GM21576 (cell line): ENCODE measurements around the gene NCBP2.

Experiments used
- ATAC-seq: cut with Tn5 transposase; IDR thresholded peaks from one replicate; pipeline ENCODE4 v1.9.1; 2021; ENCODE audit warnings: mild to moderate bottlenecking, moderate library complexity; ENCODE audit not compliant: unreplicated experiment

NCBP2 gene

DNA sequence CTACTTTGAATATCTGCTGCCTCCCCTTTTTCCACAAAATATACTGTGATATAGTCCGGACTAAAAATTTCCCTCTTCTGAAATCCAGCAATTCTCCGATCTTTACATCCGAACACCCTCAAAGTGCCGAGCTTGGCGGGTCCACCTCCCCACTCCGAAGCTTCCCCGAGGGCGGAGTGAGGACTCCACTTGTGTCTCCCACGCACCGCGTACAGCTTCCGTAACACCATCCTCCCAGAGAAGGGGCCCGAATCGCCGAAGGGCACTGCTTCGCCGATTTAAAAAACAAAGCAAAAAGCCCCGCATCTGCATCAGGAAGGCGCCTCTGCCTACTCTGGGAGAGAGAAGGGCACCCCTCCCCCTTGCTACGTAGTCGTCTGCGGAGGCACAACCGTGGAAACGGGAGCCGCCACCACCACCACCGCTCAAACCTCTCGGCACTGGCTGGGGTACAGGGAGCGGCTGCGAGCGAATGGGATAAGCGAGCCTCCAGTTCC, 551 bp downstream of the NCBP2 start:
- peak; percentile 34 for ATAC-seq

DNA sequence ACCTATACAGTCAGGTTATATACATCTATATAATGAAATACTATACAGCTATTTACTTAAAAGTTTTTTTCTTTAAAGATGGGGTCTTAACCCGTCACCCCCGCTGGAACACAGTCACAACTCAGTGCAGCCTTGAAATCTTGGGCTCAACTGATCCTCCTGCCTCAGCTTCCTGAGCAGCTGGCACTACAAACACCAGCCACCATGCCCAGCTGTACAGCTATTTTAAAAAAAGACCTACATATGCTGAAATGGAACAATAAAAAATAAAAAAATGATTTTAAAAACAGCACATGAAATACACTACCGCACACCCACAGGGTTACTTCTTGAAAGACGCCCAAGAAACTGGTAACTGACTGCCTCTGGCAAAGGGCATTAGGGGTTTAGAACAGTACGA, 3.8 kb downstream of the NCBP2 start:
- ATAC-seq: no peak

DNA sequence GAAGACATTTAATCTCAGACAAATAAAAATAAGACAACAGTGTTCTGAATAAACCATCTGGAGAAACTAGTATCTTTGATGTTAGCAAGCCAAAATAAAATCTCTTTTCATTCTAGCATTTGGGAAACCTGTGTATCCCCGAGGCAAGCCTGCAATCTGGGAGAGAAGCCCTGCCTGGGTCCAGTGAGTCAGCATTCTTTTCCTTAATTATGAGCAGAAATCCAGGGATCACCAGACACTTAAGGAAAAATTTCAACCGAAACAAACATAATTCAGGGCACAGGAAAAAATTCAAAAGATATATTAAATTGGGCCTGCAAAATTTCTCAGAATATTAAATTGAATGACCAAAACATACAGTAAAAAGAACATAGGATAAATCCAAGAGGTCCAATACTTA, 4.2 kb downstream of the NCBP2 start:
- ATAC-seq: no peak

DNA sequence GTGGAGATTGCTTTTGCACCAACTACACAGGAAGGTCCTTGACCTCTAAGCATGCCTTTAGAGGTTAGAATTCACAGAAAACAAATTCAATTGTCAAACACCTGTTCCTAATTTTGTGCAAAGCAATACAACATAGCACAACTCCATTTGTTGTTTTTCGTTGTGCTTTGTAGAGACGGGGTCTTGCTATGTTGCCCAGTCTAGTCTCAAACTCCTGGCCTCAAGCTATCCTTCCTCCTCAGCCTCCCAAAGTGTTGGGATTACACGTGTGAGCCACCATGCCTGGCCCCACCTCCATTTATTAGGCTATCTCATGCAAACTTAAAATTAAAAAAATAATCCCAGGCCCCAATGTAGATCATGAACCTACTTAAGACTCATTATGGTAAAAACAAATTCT, 6.0 kb downstream of the NCBP2 start:
- ATAC-seq: no peak

DNA sequence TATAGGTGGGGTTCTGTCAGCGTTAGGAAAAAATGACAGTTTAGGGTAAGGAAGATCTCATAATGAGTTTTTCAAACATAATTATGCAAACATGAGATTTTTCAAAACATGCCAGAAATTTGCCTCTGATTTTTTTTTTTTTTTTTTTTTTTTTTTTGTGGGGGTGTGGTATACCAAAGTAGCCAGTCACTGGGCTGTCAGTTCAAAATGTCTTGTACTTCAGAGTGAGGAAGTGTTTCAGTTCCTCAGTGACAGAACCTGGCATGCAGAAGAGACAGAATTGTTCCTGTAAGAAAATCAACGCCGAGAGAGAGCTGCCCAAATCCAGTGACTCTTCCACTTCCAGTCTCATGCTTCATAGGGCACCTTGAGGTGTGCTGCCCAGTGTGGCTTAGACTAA, 9.7 kb downstream of the NCBP2 start:
- ATAC-seq: no peak

DNA sequence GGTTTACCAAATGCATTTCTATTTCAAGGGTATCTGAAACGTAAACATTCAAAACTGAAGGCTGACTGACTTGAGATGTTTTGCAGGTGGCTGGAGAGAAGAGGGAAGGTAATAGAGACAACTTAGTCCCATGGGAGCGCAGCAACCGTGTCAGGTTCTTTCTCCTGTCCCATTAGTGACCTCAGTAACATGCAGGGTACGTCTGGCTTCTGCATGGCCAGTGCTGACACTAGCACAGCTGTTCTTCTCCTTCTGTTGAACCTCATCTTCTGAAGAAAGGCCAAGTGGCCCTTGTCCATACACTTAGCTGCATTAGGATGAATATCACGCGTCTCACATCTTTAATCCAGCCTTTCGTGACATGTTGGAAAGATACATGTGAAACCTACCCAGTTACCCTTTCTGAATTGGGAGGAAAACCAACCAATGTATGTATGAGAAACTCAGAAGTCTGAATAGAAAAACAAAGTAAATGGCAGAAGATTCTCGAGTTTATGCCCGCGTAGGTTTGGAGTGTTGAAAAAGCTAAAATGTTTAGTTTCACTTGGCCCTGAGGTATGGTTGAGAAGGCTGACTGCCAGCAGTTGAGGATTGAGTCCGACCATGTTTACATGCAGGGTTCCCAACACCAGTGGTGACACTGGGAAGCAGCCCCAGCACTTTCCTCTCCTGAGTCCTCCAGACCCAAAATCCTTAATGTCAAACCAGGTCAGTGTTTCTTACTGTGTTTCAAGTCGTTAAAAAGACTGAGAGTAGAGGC, 10.3 kb downstream of the NCBP2 start:
- no peak for ATAC-seq

DNA sequence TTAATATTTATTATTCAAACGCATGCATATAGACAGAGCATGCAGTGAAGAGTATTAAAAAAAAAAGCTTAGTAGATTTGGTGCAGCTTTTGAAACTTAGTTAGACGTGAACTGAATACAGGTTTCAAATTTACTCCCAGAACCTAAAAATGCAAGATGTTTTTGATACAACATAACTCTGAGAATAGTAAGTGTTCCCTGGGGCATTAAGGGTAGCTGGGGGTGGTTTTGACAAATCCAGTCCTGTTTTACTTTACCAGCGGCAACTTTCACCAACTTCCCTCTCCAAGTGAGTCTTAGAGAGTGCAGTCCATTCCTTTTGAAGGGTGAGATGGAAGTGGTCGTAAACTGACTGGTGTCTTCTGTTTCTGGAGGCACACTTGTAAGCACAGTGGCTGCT, 11.2 kb downstream of the NCBP2 start:
- ATAC-seq: no peak

DNA sequence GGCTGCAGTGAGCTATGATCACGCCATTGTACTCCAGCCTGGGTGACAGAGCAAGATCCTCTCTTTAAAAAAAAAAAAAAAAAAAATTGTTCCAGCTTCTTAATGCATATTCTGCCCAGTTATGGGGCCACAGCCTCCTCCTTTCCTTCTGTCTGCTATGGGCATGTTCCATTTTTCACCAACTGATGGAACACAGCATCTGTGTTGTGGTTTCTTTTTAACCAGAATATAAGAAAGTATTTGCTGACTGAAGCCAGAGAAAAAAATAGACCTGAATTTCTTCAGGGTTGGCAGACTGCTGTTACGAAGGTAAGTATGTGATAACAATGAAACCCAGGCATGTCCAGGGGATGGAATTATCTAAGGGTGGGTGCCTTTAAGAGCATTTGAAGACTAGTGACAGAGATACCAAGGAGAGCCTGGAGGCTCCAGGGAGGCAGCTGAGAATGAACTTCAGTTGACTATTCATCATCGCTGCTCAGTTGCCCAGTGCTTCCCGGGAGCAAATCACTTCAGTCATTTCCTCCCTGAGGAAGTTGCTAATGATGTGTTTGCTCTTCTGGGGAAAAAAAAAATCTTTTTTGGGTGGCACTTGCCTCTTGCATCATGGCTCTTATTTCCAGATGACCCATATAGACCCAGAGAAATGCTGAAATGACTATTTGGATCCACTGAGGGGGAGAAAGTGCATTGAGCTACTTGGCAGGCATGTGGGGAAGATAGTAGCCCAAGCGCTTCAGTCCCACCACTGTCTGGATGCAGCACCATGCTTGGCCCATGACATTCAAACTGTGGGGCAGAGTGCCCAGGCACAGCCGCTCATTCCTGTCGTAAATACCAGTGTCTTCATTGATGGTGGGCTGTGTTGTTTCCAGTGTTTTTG, 14.5 kb downstream of the NCBP2 start:
- no peak for ATAC-seq

DNA sequence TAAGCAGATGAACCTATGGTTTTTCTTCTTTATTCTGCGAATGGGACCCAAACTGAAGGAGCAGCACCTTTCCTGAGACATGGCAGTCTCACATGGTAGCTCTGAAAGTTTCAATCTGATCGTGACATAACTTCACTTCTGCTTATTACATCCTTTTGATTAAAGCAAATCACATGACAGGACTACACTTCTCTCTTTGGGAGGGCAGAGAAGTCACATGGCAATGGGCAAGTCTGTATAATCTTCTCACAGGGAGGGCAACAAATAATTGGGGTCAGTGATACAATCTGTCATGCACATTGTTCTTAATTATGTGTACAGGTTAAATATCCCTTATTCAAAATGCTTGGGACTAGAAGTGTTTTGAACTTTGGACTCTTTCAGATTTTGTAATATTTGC, 21.6 kb downstream of the NCBP2 start:
- no peak for ATAC-seq

DNA sequence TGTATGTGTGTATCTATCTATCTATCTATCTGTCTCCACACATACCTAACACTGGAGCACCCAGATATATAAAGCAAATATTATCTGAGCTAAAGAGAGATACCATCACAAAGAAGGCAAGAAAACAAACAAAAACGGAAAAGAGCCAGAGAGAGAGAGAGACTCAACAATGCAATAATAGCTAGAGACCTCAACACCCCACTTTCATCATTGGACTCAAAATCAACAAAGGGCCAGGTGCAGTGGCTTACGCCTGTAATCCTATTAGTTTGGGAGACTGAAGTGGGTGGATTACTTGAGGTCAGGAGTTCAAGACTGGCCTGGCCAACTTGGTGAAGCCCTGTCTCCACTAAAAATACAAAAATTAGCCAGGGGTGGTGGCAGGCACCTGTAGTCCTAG, 23.4 kb downstream of the NCBP2 start:
- ATAC-seq: no peak

DNA sequence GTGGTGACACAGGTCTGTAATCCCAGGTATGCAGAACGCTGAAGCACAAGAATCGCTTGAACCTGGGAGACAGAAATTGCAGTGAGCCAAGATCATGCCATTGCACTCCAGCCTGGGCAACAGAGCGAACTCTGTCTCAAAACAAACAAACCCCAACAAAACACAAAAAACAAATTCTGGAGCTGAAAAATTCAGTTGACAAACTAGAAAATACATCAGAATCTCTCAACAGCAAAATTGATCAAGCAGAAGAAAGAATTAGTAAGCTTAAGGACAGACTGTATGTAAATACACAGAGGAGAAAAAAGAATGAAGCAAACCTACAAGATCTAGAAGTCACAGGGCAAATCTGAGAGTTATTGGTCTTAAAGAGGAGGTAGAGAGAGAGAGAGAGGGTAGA, 25.3 kb downstream of the NCBP2 start:
- no peak for ATAC-seq

DNA sequence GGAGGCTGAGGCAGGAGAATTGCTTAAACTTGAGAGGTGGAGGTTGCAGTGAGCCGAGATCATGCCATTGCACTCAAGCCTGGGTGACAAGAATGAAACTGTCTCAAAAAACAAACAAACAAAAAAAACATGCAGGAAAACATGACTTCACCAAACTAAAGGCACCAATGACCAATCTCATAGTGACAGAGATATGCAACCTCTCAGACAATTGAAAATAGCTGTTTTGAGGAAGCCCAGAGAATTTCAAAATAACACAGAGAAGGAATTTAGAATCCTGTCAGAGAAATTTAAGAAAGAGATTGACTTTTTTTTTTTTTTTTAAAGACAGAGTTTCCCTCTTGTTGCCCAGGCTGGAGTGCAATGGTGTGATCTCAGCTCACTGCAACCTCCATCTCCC, 26.1 kb downstream of the NCBP2 start:
- ATAC-seq: no peak

DNA sequence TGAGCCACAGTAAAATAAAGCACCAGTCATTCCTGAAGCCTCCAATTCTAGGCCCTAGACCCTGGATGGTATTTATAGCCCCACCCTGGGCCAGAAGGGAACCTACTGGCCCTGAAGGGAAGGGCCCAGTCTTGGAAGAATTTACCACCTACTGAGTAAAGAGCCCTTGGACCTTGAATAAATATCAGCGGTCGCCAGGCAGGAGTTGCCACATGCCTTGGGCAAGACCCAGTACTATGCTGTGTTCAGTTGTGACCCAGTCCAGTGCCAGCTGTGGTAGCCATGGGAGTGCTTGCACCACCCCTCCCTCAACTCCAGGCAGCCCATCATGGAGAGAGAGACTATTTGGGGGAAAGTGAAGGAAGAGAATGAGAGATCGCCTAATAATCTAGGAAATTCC, 27.0 kb downstream of the NCBP2 start:
- ATAC-seq: no peak

DNA sequence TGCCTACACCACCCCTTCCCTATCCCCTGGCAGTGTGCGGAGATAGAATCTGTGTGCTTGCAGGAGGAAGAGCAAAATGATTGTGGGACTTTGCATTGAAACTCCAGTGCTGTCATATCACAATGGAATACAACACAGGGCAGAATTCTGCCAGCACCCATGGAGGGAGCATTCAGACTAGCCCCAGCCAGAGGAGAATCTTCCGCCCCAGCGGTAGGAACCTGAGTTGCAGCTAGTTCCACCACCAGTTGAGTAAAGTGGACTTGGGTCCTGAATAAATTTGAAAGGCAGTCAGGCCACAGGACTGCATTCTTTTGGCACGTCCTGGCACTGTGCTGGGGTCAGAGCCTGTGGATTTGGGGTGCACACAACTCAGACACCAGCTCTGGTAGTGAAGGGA, 27.5 kb downstream of the NCBP2 start:
- no peak for ATAC-seq

DNA sequence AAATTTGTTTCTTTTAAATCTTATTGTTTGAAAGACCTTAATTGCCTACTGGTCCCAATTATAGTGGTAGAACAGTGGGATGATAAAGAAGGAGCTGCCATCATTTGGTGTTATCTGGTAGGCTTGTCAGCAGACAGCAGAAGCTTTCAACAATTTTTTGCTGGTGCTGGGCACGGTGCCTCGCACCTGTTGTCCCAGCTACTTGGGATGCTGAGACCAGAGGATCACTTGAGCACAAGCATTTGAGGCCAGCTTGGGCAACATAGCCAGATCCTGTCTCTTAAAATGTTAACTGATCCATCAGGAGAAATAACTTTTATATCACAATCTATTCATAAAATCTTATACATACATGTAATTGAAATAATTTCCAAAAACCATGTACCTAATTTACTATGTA, 38.6 kb downstream of the NCBP2 start:
- no peak for ATAC-seq

DNA sequence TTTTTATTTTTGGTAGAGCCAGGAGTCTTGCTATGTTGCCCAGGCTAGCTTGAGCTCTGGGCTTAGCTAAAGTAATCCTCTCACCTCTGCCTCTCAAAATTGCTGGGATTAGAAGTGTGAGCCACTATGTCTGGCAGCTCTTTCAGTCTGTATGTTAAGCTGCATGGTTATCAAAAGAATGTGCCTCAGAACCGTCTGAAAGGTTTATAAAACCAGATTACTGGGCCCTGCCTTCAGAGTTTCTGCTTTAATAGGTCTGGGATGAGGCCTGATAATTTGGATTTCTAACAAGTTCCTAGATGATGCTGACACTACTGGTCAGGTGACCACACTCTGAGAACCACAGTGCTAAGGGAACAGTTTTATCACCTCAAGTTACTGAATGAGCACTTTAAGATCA, 40.0 kb downstream of the NCBP2 start:
- ATAC-seq: no peak

DNA sequence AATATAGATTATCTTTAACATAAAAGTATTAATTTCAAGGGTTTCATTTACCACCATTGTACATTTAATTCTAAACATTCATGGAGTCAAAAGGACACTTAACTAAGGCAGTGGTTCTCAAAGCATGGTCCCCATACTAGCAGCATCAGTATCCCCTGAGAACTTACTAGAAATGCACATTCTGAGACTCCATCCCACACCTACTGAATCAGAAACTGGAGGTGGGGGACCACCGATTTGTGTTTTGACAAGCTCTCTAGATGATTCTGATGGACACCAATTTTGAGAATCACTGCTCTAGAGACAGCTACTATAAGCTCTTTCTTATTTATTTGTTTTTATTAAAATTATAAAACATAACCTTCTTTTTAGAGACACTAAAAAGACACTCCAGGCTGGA, 40.6 kb downstream of the NCBP2 start:
- ATAC-seq: no peak

DNA sequence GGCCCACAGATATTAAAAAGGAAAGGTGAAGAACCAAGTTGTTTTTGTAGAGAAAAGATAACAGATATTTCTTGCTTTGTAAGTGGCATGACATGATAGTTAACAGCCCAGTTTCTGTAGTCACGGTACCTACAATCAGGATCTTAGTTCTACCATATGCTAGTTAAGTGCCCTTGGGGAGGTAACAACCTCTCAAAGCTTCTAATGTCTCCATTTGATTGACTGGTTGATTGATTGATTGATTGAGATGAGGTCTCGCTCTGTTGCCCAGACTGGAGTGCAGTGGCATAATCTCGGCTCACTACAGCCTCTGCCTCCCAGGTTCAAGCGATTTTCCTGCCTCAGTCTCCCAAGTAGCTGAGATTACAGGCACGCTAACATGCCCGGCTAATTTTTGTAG, 46.1 kb downstream of the NCBP2 start:
- ATAC-seq: no peak

DNA sequence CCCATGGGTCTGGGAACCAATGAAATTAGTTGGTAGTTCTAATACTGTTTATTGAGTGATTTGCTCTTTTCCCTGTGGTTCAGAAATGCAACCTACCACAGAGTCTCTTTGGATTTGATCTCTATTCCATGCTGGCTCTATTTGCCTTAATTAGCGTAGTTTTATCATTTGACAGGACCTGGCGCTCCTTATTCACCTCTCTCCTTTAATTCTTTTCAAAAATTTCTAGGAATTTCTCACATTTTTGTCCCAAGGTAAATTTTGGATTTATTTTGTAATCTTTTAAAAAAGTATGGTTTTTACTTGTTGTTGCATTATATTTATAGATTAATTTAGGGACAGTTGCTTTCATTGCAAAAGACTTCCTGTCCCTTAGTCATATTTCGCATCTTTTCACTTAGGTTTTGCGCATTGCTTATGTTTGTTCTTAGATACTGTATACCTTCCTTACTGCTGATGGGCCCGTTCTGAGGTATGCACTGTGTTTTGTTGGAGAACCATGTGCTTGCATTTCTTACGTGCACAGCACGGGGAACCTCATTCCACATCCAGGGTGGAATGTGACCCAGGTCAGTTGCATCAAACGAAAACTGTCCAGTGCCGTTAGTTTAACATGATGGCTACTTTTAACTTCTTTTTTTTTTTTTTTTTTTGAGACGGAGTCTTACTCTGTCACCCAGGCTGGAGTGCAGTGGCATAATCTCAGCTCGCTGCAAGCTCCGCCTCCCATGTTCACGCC, 47.6 kb downstream of the NCBP2 start:
- no peak for ATAC-seq

DNA sequence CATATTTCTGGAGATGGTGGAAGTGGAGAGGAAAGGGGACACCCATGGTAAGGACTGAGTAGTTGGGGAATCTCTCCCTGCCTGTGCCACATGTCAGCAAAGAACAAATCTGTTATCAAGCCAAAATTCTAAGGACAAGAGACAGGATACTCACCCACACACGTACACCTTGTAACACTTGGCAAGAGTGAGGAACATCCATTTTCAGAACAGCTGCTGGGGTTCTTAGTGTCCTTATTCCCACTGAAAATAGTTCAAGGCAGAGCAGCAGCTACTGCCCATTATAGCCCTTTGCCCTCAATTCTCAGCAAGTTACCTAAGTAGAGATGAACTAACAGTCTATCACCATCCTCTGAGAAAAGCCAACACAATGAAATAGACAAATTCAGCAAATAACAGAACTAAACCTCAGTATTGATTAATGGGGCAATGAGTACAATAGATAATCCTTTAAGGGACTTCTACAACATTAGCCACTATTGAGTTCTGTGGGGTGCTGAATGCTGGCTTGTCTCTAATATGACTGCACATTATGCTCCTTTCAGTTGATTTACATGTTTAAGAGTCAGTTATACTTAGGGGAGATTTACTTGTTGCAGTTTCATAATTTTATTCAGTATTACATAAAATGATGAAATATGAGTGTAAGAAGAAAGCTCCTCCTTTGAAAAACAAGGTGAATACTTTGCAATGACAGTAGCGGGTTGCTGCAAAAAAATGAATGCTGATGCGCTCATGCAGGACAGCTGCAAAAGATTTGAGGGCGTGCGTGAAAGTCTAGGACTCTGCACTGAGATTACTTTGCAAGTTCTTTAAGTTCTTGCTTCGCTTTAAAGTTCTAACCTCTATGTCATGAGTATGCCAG, 52.3 kb downstream of the NCBP2 start:
- no peak for ATAC-seq

DNA sequence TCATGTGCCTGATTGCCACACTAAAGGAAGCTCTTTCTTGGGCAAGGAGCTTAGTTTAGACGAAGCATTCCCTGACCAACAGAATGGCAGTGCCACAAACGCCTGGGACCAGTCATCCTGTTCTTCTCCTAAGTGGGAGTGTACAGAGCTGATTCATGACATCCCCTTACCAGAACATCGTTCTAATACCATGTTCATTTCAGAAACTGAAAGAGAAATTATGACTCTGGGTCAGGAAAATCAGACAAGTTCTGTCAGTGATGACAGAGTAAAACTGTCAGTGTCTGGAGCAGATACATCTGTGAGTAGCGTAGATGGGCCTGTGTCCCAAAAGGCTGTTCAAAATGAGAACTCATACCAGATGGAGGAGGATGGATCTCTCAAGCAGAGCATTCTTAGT, 56.2 kb downstream of the NCBP2 start:
- no peak for ATAC-seq
